Natural killer cell treated with Interleukin-12 subunit alpha and Interleukin-12 subunit beta and Interleukin-15 and Interleukin-18, amount 100 ng/mL, for 72 hours (primary cell): ENCODE results near the gene ULK4. TPM values are rescaled to one million over a fixed set of nuclear protein-coding genes. Genes with fewer than 3 reads are reported as not detected.
"Not testable (repeated sequence)": the region's sequence is repeated elsewhere in the genome, so short reads cannot be mapped to it uniquely, and the experiment has no call there.

Experiments used
- ATAC-seq, 2 donors: fragments of 150-1000 bp; cut with Tn5 transposase in 1 of 2; sonication (Bioruptor Pico), chemical (Tn5 transposase) in 1 of 2; 2 replicates each; pipeline ENCODE4 v1.10.0; 2021
- DNase-seq: peaks from one replicate; pipeline ENCODE4 v3.0.0; 2022; ENCODE audit warnings: low spot score
- H3K27ac Mint-ChIP-seq, 2 donors: 1 replicate in 1 of 2; 2 replicates in 1 of 2; pipeline ENCODE4 v1.8.0; 2022; ENCODE audit warnings: mixed read lengths in 2 of 2, mild to moderate bottlenecking in 1 of 2, moderate library complexity in 1 of 2
- H3K27me3 Mint-ChIP-seq, 2 donors: 1 replicate in 1 of 2; 2 replicates in 1 of 2; pipeline ENCODE4 v1.8.0; 2022; ENCODE audit warnings: mixed read lengths in 2 of 2
- H3K36me3 Mint-ChIP-seq: one replicate; pipeline ENCODE4 v1.8.0; 2022; ENCODE audit warnings: mixed read lengths
- H3K4me1 Mint-ChIP-seq, 2 donors: 1 replicate in 1 of 2; 2 replicates in 1 of 2; pipeline ENCODE4 v1.8.0; 2022; ENCODE audit warnings: low read depth in 2 of 2, mixed read lengths in 2 of 2, mild to moderate bottlenecking in 1 of 2
- H3K4me3 Mint-ChIP-seq: one replicate; pipeline ENCODE4 v1.8.0; 2022; ENCODE audit warnings: mixed read lengths
- H3K9me3 Mint-ChIP-seq: 2 replicates; pipeline ENCODE4 v1.8.0; 2022; ENCODE audit warnings: mixed read lengths
- total RNA-seq, 2 donors: library from RNA; stranded (reverse); gene quantifications; one replicate each; pipeline ENCODE4 v1.2.3, GENCODE V29; 2022

The ULK4 gene
- total RNA-seq, 2 donors from 2014 or later = 11.1 to 29.9 TPM

- not testable (repeated sequence) for H3K4me3 Mint-ChIP-seq, ATAC-seq, H3K36me3 Mint-ChIP-seq, H3K27ac Mint-ChIP-seq, DNase-seq, H3K9me3 Mint-ChIP-seq, H3K27me3 Mint-ChIP-seq, H3K4me1 Mint-ChIP-seq
These were observed 21.2 kb upstream of the ULK4 start for GRCh38 chr3:41983091-41983490.

DNA sequence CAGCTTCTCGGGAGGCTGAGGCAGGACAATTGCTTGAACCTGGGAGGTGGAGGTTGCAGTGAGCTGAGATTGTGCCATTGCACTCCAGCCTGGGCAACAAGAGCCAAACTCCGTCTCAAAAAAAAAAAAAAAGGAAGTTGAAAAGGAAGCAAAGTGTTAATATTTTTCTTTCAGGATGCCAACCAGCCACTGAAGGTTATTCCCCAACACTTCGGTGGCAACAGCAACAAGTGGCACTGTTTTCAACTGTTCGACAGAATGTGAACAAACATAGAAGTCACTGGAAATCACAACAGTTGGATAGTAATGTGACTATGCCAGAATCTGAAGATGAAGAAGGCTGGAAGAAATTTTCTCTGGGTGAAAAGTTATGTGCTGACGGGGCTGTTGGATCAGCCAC is 15.5 kb upstream of the ULK4 start:
- DNase-seq, H3K4me3 Mint-ChIP-seq, H3K27ac Mint-ChIP-seq, H3K4me1 Mint-ChIP-seq, H3K9me3 Mint-ChIP-seq, H3K36me3 Mint-ChIP-seq, ATAC-seq: not testable (repeated sequence)
- H3K27me3 Mint-ChIP-seq = peaks cover 10 to 14% of the 10 kb centered on the region in 2 donors

- Mint-ChIP-seq H3K4me1 (no peaks in the 10 kb centered on the region), H3K9me3 (no peaks in the 10 kb centered on the region), H3K27ac (no peak overlapping the region), H3K27me3 (peaks cover 8 to 14% of the 10 kb centered on the region in 2 donors), H3K36me3 (no peaks in the 10 kb centered on the region), H3K4me3 (no peak overlapping the region)
- ATAC-seq (no peak), DNase-seq (no peak)
These were observed 13.7 kb upstream of the ULK4 start for GRCh38 chr3:41975416-41976103.

GRCh38 chr3:41974223-41974622 is 12.3 kb upstream of the ULK4 start:
- DNase-seq (no peak), ATAC-seq (no peak)
- peaks cover 8 to 14% of the 10 kb centered on the region in 2 donors for H3K27me3 Mint-ChIP-seq
- no peaks in the 10 kb centered on the region for H3K9me3 Mint-ChIP-seq
- H3K4me3 Mint-ChIP-seq = no peak overlapping the region
- H3K4me1 Mint-ChIP-seq = no peaks in the 10 kb centered on the region
- no peaks in the 10 kb centered on the region for H3K36me3 Mint-ChIP-seq
- H3K27ac Mint-ChIP-seq = no peak overlapping the region

DNA sequence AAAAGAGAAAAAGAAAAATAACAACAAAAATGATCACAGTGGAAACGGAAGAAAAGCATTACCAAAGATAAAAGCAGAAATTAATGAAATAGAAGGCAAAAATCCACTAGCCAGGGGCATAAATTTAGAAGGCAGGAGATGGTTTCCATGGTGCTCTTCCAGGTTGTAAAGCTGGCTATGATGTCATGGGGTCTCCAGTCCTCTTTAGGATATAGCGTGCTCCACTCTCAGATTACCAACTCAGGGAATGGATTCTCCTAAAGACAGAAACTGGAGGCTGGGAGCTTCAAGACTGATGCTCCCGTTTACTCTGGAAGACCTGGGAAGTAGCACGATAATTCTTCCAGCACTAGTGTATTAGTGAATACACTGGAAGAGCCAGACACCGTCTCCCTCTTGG is 10.9 kb upstream of the ULK4 start:
- Mint-ChIP-seq H3K27me3 (peaks cover 8 to 14% of the 10 kb centered on the region in 2 donors), H3K4me1 (no peaks in the 10 kb centered on the region), H3K4me3 (no peak overlapping the region), H3K36me3 (no peaks in the 10 kb centered on the region), H3K9me3 (no peaks in the 10 kb centered on the region), H3K27ac (no peak overlapping the region)
- DNase-seq (no peak), ATAC-seq (no peak)

DNA sequence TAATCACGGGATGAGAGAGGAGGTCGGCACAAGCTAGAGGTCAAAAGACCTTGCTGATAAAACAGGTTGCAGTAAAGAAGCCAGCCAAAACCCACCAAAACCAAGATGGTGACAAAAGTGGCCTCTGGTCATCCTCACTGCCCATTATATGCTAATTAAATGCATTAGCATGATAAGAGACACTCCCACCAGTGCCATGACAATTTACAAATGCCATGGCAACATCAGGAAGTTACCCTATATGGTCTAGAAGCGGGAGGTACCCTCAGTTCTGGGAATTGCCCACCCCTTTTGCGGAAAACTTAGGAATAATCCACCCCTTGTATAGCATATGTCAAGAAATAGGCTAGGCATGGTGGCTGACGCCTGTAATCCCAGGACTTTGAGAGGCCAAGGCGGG is 4.3 kb upstream of the ULK4 start:
- Mint-ChIP-seq H3K4me3 (no peak overlapping the region), H3K27ac (no peak overlapping the region), H3K9me3 (no peaks in the 10 kb centered on the region), H3K27me3 (no peaks in the 10 kb centered on the region), H3K4me1 (peaks cover 6 to 15% of the 10 kb centered on the region in 2 donors), H3K36me3 (no peaks in the 10 kb centered on the region)
- DNase-seq (no peak), ATAC-seq (no peak)

DNA sequence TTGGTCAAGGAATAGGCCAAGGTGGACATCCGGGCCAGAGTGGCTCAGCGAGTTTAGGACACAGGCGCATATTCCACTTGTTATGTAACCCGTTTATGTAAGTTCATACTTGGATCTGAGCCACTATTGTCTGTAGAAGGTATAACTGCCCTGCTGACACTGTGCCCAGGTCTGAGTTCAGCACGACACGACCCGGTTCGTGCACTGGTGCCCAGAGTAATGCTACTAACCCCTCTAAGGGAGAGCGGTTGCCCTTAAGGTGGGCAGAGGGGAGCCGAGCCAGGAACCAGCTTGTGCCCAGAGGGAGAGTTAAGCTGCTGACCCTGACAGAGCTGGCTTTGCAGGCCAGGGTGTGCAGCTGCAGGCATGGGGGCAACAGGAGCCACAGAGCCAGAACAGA is 1.9 kb upstream of the ULK4 start:
- Mint-ChIP-seq H3K36me3 (no peaks in the 10 kb centered on the region), H3K27ac (no peak overlapping the region), H3K27me3 (no peaks in the 10 kb centered on the region), H3K9me3 (no peaks in the 10 kb centered on the region), H3K4me1 (peaks cover 13 to 20% of the 10 kb centered on the region in 2 donors), H3K4me3 (no peak overlapping the region)
- no peak for ATAC-seq
- DNase-seq = no peak

GRCh38 chr3:41960826-41961750 is 815 bp downstream of the ULK4 start:
- Mint-ChIP-seq H3K9me3 (no peaks in the 10 kb centered on the region), H3K36me3 (no peaks in the 10 kb centered on the region), H3K4me3 (peak overlapping the region; percentile 93), H3K4me1 (peaks cover 13 to 20% of the 10 kb centered on the region in 2 donors), H3K27me3 (no peaks in the 10 kb centered on the region), H3K27ac (peak overlapping the region; percentile 85 to 97)
- DNase-seq = peak; percentile 60
- ATAC-seq = peak; percentile 40 to 52

DNA sequence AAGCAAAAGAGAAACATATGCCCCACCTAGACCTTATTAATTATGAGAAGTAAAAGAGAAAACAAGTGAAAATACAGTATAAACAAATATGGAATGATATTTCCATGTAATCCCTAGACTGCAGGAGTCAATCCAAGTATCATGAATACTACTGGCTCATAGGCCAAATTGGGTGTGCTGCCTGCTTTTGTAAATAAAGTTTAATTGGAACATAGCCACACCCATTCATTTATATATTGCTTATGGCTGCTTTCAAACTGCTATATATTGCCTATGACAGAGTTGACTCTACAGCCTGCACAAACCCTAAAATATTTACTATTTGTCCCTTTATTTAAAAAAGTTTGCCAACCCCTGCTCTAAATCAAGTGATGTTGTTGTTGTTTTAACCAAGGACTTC is 5.3 kb downstream of the ULK4 start:
- H3K27me3 Mint-ChIP-seq = no peaks in the 10 kb centered on the region
- DNase-seq (no peak), ATAC-seq (no peak)
- H3K4me1 Mint-ChIP-seq = peaks cover 8 to 9% of the 10 kb centered on the region in 2 donors
- no peak overlapping the region for H3K27ac Mint-ChIP-seq
- no peaks in the 10 kb centered on the region for H3K9me3 Mint-ChIP-seq
- H3K36me3 Mint-ChIP-seq = peaks cover 13% of the 10 kb centered on the region
- H3K4me3 Mint-ChIP-seq = no peak overlapping the region

DNA sequence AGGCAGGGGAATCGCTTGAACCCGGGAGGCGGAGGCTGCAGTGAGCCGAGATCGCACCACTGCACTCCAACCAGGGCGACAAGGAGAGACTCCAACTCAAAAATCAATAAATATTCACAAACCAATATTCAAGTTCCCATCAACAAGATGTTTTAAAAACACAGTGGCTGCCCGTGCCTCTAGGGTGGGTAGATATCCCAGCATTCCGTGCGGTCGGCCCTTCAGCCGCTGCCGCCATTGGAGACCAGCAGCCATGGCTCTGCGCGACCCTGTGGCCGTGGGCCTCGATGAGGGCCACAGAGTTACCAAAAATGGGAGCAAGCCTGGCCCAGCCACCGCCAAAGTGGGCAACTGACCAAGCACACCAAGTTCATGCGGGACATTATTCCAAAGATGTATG is 6.7 kb downstream of the ULK4 start:
- Mint-ChIP-seq H3K4me1 (no peaks in the 10 kb centered on the region), H3K36me3 (peaks cover 13% of the 10 kb centered on the region), H3K4me3 (no peak overlapping the region), H3K27me3 (no peaks in the 10 kb centered on the region), H3K9me3 (no peaks in the 10 kb centered on the region), H3K27ac (no peak overlapping the region)
- no peak for DNase-seq
- ATAC-seq = no peak

- no peaks in the 10 kb centered on the region for H3K36me3 Mint-ChIP-seq
- H3K4me3 Mint-ChIP-seq = no peak overlapping the region
- no peaks in the 10 kb centered on the region for H3K27me3 Mint-ChIP-seq
- no peaks in the 10 kb centered on the region for H3K9me3 Mint-ChIP-seq
- no peak for DNase-seq
- ATAC-seq = no peak
- no peak overlapping the region for H3K27ac Mint-ChIP-seq
- no peaks in the 10 kb centered on the region for H3K4me1 Mint-ChIP-seq
These were observed 18.5 kb downstream of the ULK4 start for GRCh38 chr3:41943311-41943843.

DNA sequence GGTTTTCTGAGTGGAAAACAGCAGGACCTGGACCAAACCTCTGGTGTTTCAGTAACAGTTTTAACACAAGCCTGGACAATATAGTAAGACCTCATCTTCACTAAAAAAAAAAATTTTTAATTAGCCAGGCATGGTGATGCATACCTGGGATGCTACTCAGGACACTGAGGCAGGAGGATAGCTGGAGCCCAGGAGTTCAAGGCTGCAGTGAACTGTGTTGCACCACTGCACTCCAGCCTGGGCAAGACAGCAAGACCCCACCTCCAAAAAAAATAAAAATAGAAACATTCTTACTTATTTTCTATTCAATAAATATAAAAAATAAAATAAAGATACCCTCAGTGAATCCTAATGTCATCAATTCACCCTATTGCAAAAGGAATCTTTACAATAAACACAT is 21.5 kb downstream of the ULK4 start:
- H3K27me3 Mint-ChIP-seq = no peaks in the 10 kb centered on the region
- no peaks in the 10 kb centered on the region for H3K36me3 Mint-ChIP-seq
- DNase-seq (no peak), ATAC-seq (no peak)
- H3K4me3 Mint-ChIP-seq = no peak overlapping the region
- no peak overlapping the region for H3K27ac Mint-ChIP-seq
- no peaks in the 10 kb centered on the region for H3K9me3 Mint-ChIP-seq
- H3K4me1 Mint-ChIP-seq = no peaks in the 10 kb centered on the region

GRCh38 chr3:41936384-41936783 is 25.5 kb downstream of the ULK4 start:
- Mint-ChIP-seq H3K36me3 (no peaks in the 10 kb centered on the region), H3K4me1 (no peaks in the 10 kb centered on the region), H3K4me3 (no peak overlapping the region), H3K27ac (no peak overlapping the region), H3K9me3 (no peaks in the 10 kb centered on the region), H3K27me3 (no peaks in the 10 kb centered on the region)
- no peak for ATAC-seq
- no peak for DNase-seq

DNA sequence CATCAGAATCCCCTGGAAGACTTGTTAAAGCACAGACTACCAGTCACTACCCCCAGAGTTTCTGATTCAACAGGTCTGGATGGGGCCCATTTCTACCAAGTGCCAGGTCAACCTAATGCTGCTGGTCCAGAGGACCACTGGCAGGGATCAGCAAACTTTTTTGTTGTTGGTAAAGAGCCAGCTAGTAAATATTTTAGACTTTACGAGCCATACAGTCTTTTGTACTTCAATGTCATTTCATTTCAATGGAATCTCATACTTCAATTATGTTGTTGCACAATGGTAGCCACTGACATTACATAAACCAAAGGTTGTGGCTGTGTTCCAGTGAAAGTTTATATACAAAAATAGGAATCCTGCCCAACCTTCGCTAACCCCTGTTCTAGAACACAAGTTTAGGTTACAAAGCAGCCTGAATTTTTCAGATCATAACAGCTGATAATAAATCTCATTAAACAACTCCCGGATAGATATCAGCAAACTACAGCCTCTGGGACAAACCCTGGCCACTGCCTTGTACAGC is 28.7 kb downstream of the ULK4 start:
- peaks cover 0 to under 1% of the 10 kb centered on the region in 2 donors for H3K4me1 Mint-ChIP-seq
- peaks cover 18% of the 10 kb centered on the region for H3K36me3 Mint-ChIP-seq
- no peaks in the 10 kb centered on the region for H3K9me3 Mint-ChIP-seq
- no peaks in the 10 kb centered on the region for H3K27me3 Mint-ChIP-seq
- H3K4me3 Mint-ChIP-seq = no peak overlapping the region
- DNase-seq (no peak), ATAC-seq (no peak)
- H3K27ac Mint-ChIP-seq = no peak overlapping the region
